KMS-11 (cell line): Measurements from ENCODE around the gene GRIP2.

Experiments
- H2AFZ ChIP-seq: fragments of 200-600 bp; sonication (generic); 2 replicates; pipeline ENCODE4 v1.6.1; 2016; ENCODE audit warnings: antibody characterized with exemption, mixed run types, low read depth
- H3K27ac ChIP-seq: fragments of 200-600 bp; sonication (generic); 2 replicates; pipeline ENCODE4 v1.6.1; 2016; ENCODE audit warnings: mild to moderate bottlenecking, mixed run types
- H3K27me3 ChIP-seq: fragments of 200-600 bp; sonication (generic); 2 replicates; pipeline ENCODE4 v1.6.1; 2017; ENCODE audit warnings: mild to moderate bottlenecking, low read depth, mixed run types, moderate library complexity; ENCODE audit not compliant: insufficient read depth
- H3K36me3 ChIP-seq: fragments of 200-600 bp; sonication (generic); 2 replicates; pipeline ENCODE4 v1.6.1; 2017; ENCODE audit warnings: mild to moderate bottlenecking, mixed run types; ENCODE audit not compliant: insufficient read depth
- H3K4me1 ChIP-seq: fragments of 200-600 bp; sonication (generic); 2 replicates; pipeline ENCODE4 v1.6.1; 2016; ENCODE audit warnings: mild to moderate bottlenecking, low read depth, mixed run types; ENCODE audit not compliant: poor library complexity, severe bottlenecking
- H3K4me2 ChIP-seq: fragments of 200-600 bp; sonication (generic); 2 replicates; pipeline ENCODE4 v1.7.0; 2016; ENCODE audit warnings: mild to moderate bottlenecking, mixed run types
- H3K4me3 ChIP-seq: fragments of 200-600 bp; sonication (generic); IDR thresholded peaks from 2 replicates; pipeline ENCODE4 v1.6.1; 2017; ENCODE audit warnings: low read depth, low read length, mixed read lengths; ENCODE audit not compliant: insufficient read depth
- H3K79me2 ChIP-seq: fragments of 200-600 bp; sonication (generic); 2 replicates; pipeline ENCODE4 v1.6.1; 2016; ENCODE audit warnings: low read depth, mixed run types; ENCODE audit not compliant: insufficient read depth
- H3K9ac ChIP-seq: fragments of 200-600 bp; sonication (generic); 2 replicates; pipeline ENCODE4 v1.6.1; 2016; ENCODE audit warnings: mild to moderate bottlenecking, mixed run types
- H4K20me1 ChIP-seq: fragments of 200-600 bp; sonication (generic); 2 replicates; pipeline ENCODE4 v1.6.1; 2016; ENCODE audit warnings: mild to moderate bottlenecking, mixed run types; ENCODE audit not compliant: insufficient read depth
- TF ChIP-seq, protein P1 (sequence below): fragments of 200-600 bp; sonication (generic); conservative IDR thresholded peaks from 2 replicates; pipeline ENCODE4 v1.6.1; 2017; ENCODE audit warnings: low read depth, mild to moderate bottlenecking, antibody characterized with exemption, low read length, moderate library complexity, mixed read lengths

Gene GRIP2

DNA sequence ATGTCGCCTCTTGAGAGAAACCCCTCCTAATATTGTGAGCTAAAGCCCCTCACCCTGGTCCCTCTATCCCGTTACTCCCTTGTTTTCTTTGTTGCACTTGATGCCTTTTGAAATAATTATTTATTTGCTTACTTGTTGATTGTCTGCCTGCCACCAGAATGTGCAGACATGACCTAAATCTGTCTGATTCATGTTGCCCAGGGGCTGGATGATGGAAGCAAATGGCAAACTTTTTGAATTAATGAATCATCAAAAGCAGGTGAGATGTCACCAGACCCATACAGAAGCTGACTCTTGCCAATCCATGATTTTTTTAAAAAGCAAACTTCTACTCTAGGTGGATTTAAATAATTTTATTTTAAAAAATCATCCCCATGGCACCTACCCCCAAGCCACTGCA, 49.3 kb downstream of the GRIP2 start:
- no peak overlapping the region for H3K4me2 ChIP-seq

DNA sequence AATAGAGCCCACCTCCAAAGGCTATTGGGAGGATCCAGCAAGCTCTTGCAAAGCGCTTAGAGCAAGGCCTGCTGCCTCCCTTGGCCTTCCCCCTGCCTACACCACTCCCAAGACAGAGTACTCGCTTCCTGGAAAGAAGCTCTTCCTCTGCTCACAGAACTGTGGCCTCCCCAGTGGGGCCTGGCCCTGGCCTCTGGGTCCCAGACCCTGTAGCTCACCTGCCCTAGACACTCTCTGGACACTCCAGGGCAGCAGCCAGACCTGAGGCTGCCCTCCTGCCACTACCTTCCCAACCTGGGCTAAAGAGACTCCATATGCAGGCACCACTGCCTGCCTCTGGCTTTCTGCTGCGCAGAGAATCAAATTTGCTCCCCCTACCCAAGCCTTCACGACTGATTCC, 49.9 kb downstream of the GRIP2 start:
- Histone ChIP-seq H3K4me2 (no peak overlapping the region), H3K27me3 (no peaks in the 10 kb centered on the region), H2AFZ (no peak overlapping the region)

More for the DNA sequence above, 49.3 kb downstream of the GRIP2 start:
- Histone ChIP-seq H4K20me1 (no peaks in the 10 kb centered on the region), H3K79me2 (no peaks in the 10 kb centered on the region), H2AFZ (no peak overlapping the region), H3K4me3 (no peak overlapping the region), H3K4me1 (peaks cover 35% of the 10 kb centered on the region), H3K9ac (no peak overlapping the region), H3K27me3 (no peaks in the 10 kb centered on the region), H3K36me3 (no peaks in the 10 kb centered on the region), H3K27ac (no peak overlapping the region)
- TF ChIP-seq, protein P1, sequence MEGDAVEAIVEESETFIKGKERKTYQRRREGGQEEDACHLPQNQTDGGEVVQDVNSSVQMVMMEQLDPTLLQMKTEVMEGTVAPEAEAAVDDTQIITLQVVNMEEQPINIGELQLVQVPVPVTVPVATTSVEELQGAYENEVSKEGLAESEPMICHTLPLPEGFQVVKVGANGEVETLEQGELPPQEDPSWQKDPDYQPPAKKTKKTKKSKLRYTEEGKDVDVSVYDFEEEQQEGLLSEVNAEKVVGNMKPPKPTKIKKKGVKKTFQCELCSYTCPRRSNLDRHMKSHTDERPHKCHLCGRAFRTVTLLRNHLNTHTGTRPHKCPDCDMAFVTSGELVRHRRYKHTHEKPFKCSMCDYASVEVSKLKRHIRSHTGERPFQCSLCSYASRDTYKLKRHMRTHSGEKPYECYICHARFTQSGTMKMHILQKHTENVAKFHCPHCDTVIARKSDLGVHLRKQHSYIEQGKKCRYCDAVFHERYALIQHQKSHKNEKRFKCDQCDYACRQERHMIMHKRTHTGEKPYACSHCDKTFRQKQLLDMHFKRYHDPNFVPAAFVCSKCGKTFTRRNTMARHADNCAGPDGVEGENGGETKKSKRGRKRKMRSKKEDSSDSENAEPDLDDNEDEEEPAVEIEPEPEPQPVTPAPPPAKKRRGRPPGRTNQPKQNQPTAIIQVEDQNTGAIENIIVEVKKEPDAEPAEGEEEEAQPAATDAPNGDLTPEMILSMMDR: no peak

DNA sequence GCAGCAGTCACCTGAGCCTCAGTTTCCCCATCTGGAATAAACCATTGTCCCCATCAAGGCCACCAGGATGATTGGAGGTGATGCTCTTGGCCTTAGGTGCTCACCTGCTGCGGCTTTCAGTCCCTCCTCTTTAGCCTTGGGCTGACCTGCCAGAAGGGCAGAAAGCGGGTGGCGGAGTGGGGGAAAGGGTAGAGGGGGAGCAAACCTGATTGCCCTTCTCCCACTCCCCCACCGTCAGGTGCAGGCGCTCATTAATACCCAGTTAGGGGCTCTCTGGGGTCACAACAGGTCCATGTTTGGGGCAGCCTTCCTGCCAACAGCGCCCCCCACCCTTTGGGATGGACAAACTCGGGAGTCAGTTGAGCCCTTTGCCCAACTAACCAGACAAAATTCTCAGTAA, 50.5 kb downstream of the GRIP2 start:
- H3K4me1 ChIP-seq: peaks cover 47% of the 10 kb centered on the region
- H3K79me2 ChIP-seq: no peaks in the 10 kb centered on the region
- H2AFZ ChIP-seq: no peak overlapping the region
- H3K27me3 ChIP-seq: no peaks in the 10 kb centered on the region
- H3K4me2 ChIP-seq: no peak overlapping the region
- no peaks in the 10 kb centered on the region for H3K36me3 ChIP-seq
- H3K27ac ChIP-seq: no peak overlapping the region
- no peak overlapping the region for H3K9ac ChIP-seq
- TF ChIP-seq, protein P1: no peak
- H4K20me1 ChIP-seq: no peaks in the 10 kb centered on the region
- no peak overlapping the region for H3K4me3 ChIP-seq

More for the DNA sequence above, 49.9 kb downstream of the GRIP2 start:
- no peak overlapping the region for H3K27ac ChIP-seq
- TF ChIP-seq, protein P1: no peak
- no peaks in the 10 kb centered on the region for H3K79me2 ChIP-seq
- H3K9ac ChIP-seq: no peak overlapping the region
- H3K36me3 ChIP-seq: no peaks in the 10 kb centered on the region
- H3K4me1 ChIP-seq: peaks cover 41% of the 10 kb centered on the region
- H3K4me3 ChIP-seq: no peak overlapping the region
- no peaks in the 10 kb centered on the region for H4K20me1 ChIP-seq

DNA sequence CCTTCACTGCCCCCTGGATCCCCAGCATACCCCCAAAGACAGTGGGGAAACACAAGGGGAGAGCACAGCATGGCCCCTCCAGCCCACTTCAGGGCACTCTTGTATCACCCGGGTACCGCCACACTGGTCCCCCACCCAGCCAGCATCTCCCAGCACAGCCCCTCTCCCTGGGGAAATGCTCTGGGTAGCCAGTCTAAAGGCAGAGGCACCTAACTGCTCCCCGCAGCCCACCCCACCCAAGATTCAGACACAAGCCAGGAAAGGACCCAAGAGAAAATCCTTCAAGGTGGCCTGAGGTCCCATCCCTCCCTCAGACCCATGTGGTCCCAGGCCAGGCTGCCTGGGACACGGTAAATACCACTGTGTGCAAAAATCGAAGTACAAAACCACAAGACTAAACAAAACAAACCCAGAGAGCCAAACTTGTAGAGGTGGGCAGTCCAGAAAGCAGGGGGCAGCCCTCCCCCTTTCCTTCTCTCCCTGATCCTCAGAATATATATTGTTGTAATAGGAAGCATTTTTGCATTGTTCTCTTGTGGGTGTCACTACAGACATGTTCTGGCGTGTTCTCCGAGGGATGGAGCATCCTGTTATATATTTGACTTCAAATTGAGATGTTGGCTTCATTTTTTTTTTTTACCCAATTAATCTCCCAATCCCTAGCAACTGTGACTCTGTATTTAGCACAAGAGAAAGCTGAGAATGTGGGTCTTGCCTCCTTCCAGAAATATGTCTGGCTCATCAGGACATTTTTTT, 51.7 kb downstream of the GRIP2 start:
- Histone ChIP-seq H3K4me1 (peaks cover 51% of the 10 kb centered on the region), H3K79me2 (no peaks in the 10 kb centered on the region), H3K4me3 (no peak overlapping the region), H3K27me3 (no peaks in the 10 kb centered on the region), H2AFZ (no peak overlapping the region), H3K4me2 (peak overlapping the region; percentile 94), H3K9ac (peak overlapping the region; percentile 63; the same call in 1 of the 2 replicates), H4K20me1 (no peaks in the 10 kb centered on the region), H3K27ac (peak overlapping the region; percentile 99), H3K36me3 (no peaks in the 10 kb centered on the region)
- TF ChIP-seq, protein P1: no peak
